Cardiac fibroblast (primary cell): Measurements from ENCODE around the gene ST7.
A peak's percentile ranks its signal among the peaks of the same experiment; 100 is the strongest.

Experiments used
- DNase-seq, 2 donors: peaks; one replicate each; pipeline versions ENCODE4 v3.0.0 to v3.0.0-alpha.2; 2010; ENCODE audit warnings: low read depth in 2 of 2
- H3K4me3 ChIP-seq, 2 donors: replicated peaks in 1 of 2; 1 replicate in 1 of 2; 2 replicates in 1 of 2; pipeline ENCODE4 v1.5.1; 2011; ENCODE audit warnings: low read depth in 2 of 2, low read length in 2 of 2, mild to moderate bottlenecking in 2 of 2, moderate library complexity in 1 of 2
- TF ChIP-seq, protein P1 (sequence below): IDR thresholded peaks from one replicate; pipeline ENCODE4 v1.5.1; 2011; ENCODE audit warnings: low read depth, mild to moderate bottlenecking, low read length, inconsistent platforms

ST7 gene

GRCh38 chr7:117092785-117093184 lies 139.5 kb downstream of the ST7 start:
- TF ChIP-seq, protein P1, sequence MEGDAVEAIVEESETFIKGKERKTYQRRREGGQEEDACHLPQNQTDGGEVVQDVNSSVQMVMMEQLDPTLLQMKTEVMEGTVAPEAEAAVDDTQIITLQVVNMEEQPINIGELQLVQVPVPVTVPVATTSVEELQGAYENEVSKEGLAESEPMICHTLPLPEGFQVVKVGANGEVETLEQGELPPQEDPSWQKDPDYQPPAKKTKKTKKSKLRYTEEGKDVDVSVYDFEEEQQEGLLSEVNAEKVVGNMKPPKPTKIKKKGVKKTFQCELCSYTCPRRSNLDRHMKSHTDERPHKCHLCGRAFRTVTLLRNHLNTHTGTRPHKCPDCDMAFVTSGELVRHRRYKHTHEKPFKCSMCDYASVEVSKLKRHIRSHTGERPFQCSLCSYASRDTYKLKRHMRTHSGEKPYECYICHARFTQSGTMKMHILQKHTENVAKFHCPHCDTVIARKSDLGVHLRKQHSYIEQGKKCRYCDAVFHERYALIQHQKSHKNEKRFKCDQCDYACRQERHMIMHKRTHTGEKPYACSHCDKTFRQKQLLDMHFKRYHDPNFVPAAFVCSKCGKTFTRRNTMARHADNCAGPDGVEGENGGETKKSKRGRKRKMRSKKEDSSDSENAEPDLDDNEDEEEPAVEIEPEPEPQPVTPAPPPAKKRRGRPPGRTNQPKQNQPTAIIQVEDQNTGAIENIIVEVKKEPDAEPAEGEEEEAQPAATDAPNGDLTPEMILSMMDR = no peak
- peak in 1 of 2 donors; percentile 11 for DNase-seq
- no peak overlapping the region for H3K4me3 ChIP-seq

- H3K4me3 ChIP-seq = no peak overlapping the region
- DNase-seq = no peak
These were observed 141.2 kb downstream of the ST7 start for GRCh38 chr7:117094457-117094856.

GRCh38 chr7:117095055-117095454 lies 141.8 kb downstream of the ST7 start:
- DNase-seq = no peak
- TF ChIP-seq, protein P1 = no peak
- H3K4me3 ChIP-seq = no peak overlapping the region

More at GRCh38 chr7:117094457-117094856, 141.2 kb downstream of the ST7 start:
- TF ChIP-seq, protein P1 = no peak

GRCh38 chr7:117096330-117096729 lies 143.0 kb downstream of the ST7 start:
- no peak overlapping the region for H3K4me3 ChIP-seq
- TF ChIP-seq, protein P1 = no peak
- no peak for DNase-seq

- TF ChIP-seq, protein P1 = no peak
- no peak overlapping the region for H3K4me3 ChIP-seq
- DNase-seq = no peak
These were observed 143.6 kb downstream of the ST7 start for GRCh38 chr7:117096942-117097341.

DNA sequence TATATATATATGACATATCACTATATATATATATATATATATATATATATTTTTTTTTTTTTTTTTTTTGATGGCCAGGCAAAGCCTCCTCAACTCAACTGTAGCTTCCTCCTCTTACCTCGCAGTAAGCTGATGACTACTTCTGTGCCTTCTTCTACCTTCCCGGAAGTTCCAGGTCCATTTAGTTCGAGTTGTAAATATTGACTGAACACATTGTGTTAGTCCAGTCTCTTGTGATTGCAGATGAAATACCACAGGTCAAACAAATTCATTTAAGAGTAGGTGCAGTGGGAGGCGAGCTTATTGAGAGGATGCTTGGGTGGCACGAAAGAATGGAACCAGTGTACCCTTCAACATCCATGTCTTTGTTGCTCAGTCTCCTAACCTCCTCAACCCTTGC lies 144.6 kb downstream of the ST7 start:
- no peak overlapping the region for H3K4me3 ChIP-seq
- TF ChIP-seq, protein P1 = no peak
- no peak for DNase-seq

DNA sequence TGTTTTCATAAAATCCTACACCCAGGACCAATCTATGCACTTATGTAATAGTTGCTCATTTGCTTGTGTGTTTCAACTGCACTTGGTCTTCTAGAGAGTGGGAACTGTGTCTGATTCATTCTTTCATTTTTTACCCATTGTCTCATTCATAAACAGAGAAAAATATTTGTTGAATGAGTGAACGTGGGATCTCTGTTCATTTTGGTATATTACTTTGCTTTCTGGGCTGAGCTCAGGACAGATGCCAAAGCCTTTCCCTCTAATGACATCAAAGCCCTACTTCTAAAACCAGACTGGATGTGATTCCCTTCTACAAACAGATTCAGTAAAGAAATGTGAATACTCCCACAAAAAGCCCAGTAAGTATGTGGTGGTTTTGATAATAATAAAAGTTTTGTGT lies 145.2 kb downstream of the ST7 start:
- TF ChIP-seq, protein P1 = no peak
- no peak overlapping the region for H3K4me3 ChIP-seq
- DNase-seq = peak; percentile 76 to 98
